ENCODE measurements around the gene TBC1D7.
"Not testable (repeated sequence)": the region's sequence is repeated elsewhere in the genome, so short reads cannot be mapped to it uniquely, and the experiment has no call there.

TBC1D7 gene

GRCh38 chr6:13328875-13329183 lies 492 bp upstream of the TBC1D7 start:
- no peak for DNase-seq
- intact Hi-C loops (cut with DNase I) = no loop called here

- no peak for DNase-seq
Measured at GRCh38 chr6:13327691-13328075, 654 bp downstream of the TBC1D7 start.

GRCh38 chr6:13326031-13326586 lies 2.2 kb downstream of the TBC1D7 start:
- intact Hi-C loops (cut with DNase I); DNase-seq: not testable (repeated sequence)

More at GRCh38 chr6:13327691-13328075, 654 bp downstream of the TBC1D7 start:
- intact Hi-C loops (cut with DNase I) = no loop called here

- intact Hi-C loops (cut with DNase I) = no loop called here
- no peak for DNase-seq
Measured at GRCh38 chr6:13319891-13320564, 8.3 kb downstream of the TBC1D7 start.

GRCh38 chr6:13318821-13319220 lies 9.5 kb downstream of the TBC1D7 start:
- intact Hi-C loops (cut with DNase I) = no loop called here
- no peak for DNase-seq

- intact Hi-C loops (cut with DNase I) = no loop called here
Measured at GRCh38 chr6:13315896-13316295, 12.4 kb downstream of the TBC1D7 start.

GRCh38 chr6:13314806-13315205 lies 13.5 kb downstream of the TBC1D7 start:
- DNase-seq = no peak
- intact Hi-C loops (cut with DNase I) = no loop called here

More at GRCh38 chr6:13315896-13316295, 12.4 kb downstream of the TBC1D7 start:
- DNase-seq = no peak

- DNase-seq = no peak
- intact Hi-C loops (cut with DNase I) = no loop called here
Measured at GRCh38 chr6:13311155-13311554, 17.2 kb downstream of the TBC1D7 start.

- intact Hi-C loops (cut with DNase I) = loop anchor here (10.0 kb wide), 1 partner anchor 294 kb away; no protein-coding TSS in a partner anchor
Measured at GRCh38 chr6:13308332-13308731, 20.0 kb downstream of the TBC1D7 start.

GRCh38 chr6:13307508-13307995 lies 20.8 kb downstream of the TBC1D7 start:
- intact Hi-C loops (cut with DNase I) = loop anchor here (10.0 kb wide), 1 partner anchor 293 kb away; no protein-coding TSS in a partner anchor
- DNase-seq = no peak

More at GRCh38 chr6:13308332-13308731, 20.0 kb downstream of the TBC1D7 start:
- DNase-seq = no peak

GRCh38 chr6:13305791-13306190 lies 22.5 kb downstream of the TBC1D7 start:
- intact Hi-C loops (cut with DNase I) = loop anchor here (10.0 kb wide), 1 partner anchor 291 kb away; no protein-coding TSS in a partner anchor
- no peak for DNase-seq

GRCh38 chr6:13305288-13305687 lies 23.0 kb downstream of the TBC1D7 start:
- intact Hi-C loops (cut with DNase I) = loop anchor here (10.0 kb wide), 1 partner anchor 290 kb away; no protein-coding TSS in a partner anchor
- no peak for DNase-seq

GRCh38 chr6:13304580-13305260 lies 23.6 kb downstream of the TBC1D7 start:
- DNase-seq = peak in 3 of 10 donors; percentile 37 to 81 (median 46)
- intact Hi-C loops (cut with DNase I) = loop anchor here (10.0 kb wide), 1 partner anchor 290 kb away; no protein-coding TSS in a partner anchor

- DNase-seq = no peak
- intact Hi-C loops (cut with DNase I) = loop anchor here (10.0 kb wide), 1 partner anchor 289 kb away; no protein-coding TSS in a partner anchor
Measured at GRCh38 chr6:13304101-13304500, 24.2 kb downstream of the TBC1D7 start.

- intact Hi-C loops (cut with DNase I) = loop anchor here (2.0 to 10.0 kb wide), 2 partner anchors 289 to 347 kb away; no protein-coding TSS in a partner anchor
- peak in 4 of 10 donors; percentile 35 to 87 (median 62) for DNase-seq
Measured at GRCh38 chr6:13303668-13304017, 24.7 kb downstream of the TBC1D7 start.

GRCh38 chr6:13302751-13303667 lies 25.3 kb downstream of the TBC1D7 start:
- DNase-seq = peak in 4 of 10 donors; percentile 29 to 91 (median 58)
- intact Hi-C loops (cut with DNase I) = loop anchor here (2.0 to 10.0 kb wide), 2 partner anchors 288 to 346 kb away; no protein-coding TSS in a partner anchor

GRCh38 chr6:13302291-13302690 lies 26.0 kb downstream of the TBC1D7 start:
- DNase-seq = peak in 6 of 10 donors; percentile 42 to 91 (median 64)
- intact Hi-C loops (cut with DNase I) = loop anchor here (2.0 to 10.0 kb wide), 2 partner anchors 287 to 345 kb away; no protein-coding TSS in a partner anchor

GRCh38 chr6:13300643-13301590 lies 27.4 kb downstream of the TBC1D7 start:
- intact Hi-C loops (cut with DNase I) = loop anchor here (10.0 kb wide), 1 partner anchor 286 kb away; no protein-coding TSS in a partner anchor
- DNase-seq = no peak

- DNase-seq = no peak
- intact Hi-C loops (cut with DNase I) = loop anchor here (10.0 kb wide), 1 partner anchor 285 kb away; no protein-coding TSS in a partner anchor
Measured at GRCh38 chr6:13299918-13300317, 28.4 kb downstream of the TBC1D7 start.

All from posterior cingulate gyrus (tissue), 11 donors.